Activated CD4-positive, alpha-beta T cell treated with anti-CD3 and anti-CD28 coated beads, Interleukin-2, amount 50 U/mL, for 1 hour (primary cell): Measurements from ENCODE around the gene ZMAT5.

ENCODE experiments used
- DNase-seq: peaks from one replicate; pipeline ENCODE4 v3.0.0-alpha.2; 2020

ZMAT5 gene

GRCh38 chr22:29751669-29752068 is 15.1 kb downstream of the ZMAT5 start:
- DNase-seq, result no peak

GRCh38 chr22:29750559-29751538 is 16.0 kb downstream of the ZMAT5 start:
- no peak for DNase-seq

GRCh38 chr22:29750029-29750428 is 16.8 kb downstream of the ZMAT5 start:
- DNase-seq, result no peak

GRCh38 chr22:29748248-29748893 is 18.4 kb downstream of the ZMAT5 start:
- no peak for DNase-seq

GRCh38 chr22:29747832-29748231 is 19.0 kb downstream of the ZMAT5 start:
- no peak for DNase-seq

- DNase-seq, result no peak
Observed at GRCh38 chr22:29744902-29745301, 21.9 kb downstream of the ZMAT5 start.

- DNase-seq, result no peak
Observed at GRCh38 chr22:29742326-29742725, 24.5 kb downstream of the ZMAT5 start.

- DNase-seq, result no peak
Observed at GRCh38 chr22:29741926-29742325, 24.9 kb downstream of the ZMAT5 start.

GRCh38 chr22:29740216-29740615 is 26.6 kb downstream of the ZMAT5 start:
- DNase-seq, result no peak

GRCh38 chr22:29739346-29739875 is 27.4 kb downstream of the ZMAT5 start:
- DNase-seq, result no peak

- DNase-seq, result no peak
Observed at GRCh38 chr22:29738118-29738815, 28.5 kb downstream of the ZMAT5 start.

GRCh38 chr22:29737251-29738117 is 29.3 kb downstream of the ZMAT5 start:
- no peak for DNase-seq

GRCh38 chr22:29735416-29735815 is 31.4 kb downstream of the ZMAT5 start:
- DNase-seq, result no peak

GRCh38 chr22:29734838-29735237 is 32.0 kb downstream of the ZMAT5 start:
- no peak for DNase-seq

GRCh38 chr22:29734406-29734805 is 32.4 kb downstream of the ZMAT5 start:
- no peak for DNase-seq

- no peak for DNase-seq
Observed at GRCh38 chr22:29733362-29734201, 33.2 kb downstream of the ZMAT5 start.

- DNase-seq, result no peak
Observed at GRCh38 chr22:29732883-29733282, 33.9 kb downstream of the ZMAT5 start.

- no peak for DNase-seq
Observed at GRCh38 chr22:29731058-29731850, 35.6 kb downstream of the ZMAT5 start.

- DNase-seq, result no peak
Observed at GRCh38 chr22:29729161-29729560, 37.6 kb downstream of the ZMAT5 start.

- no peak for DNase-seq
Observed at GRCh38 chr22:29727131-29727523, 39.7 kb downstream of the ZMAT5 start.
